ENCODE results near the gene CCDC85B. TPM values are rescaled to one million over a fixed set of nuclear protein-coding genes. Genes with fewer than 3 reads are reported as not detected.
A peak's percentile ranks its signal among the peaks of the same experiment; 100 is the strongest.

CCDC85B gene
- total and polyA plus RNA-seq, 2 of the 13 experiments (the other 11 are each of a cell fraction or from before 2014, with no cell fraction given) = 8.2 to 19.5 TPM

DNA sequence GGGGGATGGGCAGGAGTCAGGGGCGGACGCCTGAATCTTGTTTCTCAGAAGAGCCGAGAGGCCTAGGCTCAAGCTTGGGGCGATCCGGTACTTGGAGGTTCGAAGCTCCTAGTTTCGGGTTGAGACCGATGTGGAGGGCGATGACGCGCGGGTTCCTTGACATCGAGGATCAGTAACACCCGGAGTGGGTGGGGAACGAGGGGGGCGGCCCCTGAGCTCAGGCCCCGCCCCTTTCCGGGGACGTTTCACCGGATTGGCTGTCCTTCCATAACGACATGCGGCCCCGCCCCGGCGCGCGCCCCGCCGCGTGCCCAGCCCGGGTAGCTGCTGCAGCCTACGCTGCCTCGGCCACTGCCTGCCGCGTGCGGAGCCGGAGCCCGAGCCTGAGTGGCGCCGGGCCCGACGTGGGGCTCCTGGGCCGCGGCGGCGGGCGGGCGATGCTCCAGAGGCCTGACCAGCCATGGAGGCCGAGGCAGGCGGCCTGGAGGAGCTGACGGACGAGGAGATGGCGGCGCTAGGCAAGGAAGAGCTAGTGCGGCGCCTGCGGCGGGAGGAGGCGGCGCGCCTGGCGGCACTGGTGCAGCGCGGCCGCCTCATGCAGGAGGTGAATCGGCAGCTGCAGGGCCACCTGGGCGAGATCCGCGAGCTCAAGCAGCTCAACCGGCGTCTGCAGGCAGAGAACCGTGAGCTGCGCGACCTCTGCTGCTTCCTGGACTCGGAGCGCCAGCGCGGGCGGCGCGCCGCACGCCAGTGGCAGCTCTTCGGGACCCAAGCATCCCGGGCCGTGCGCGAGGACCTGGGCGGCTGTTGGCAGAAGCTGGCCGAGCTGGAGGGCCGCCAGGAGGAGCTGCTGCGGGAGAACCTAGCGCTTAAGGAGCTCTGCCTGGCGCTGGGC is at the start of gene CCDC85B (continued):
- no peak for TF ChIP-seq SSRP1 (CRISPR knock-in tag; IDR thresholded peaks at IDR 0.05)
- TF ChIP-seq CEBPG (CRISPR knock-in tag; IDR thresholded peaks at IDR 0.05) = no peak
- TF ChIP-seq, protein P1, sequence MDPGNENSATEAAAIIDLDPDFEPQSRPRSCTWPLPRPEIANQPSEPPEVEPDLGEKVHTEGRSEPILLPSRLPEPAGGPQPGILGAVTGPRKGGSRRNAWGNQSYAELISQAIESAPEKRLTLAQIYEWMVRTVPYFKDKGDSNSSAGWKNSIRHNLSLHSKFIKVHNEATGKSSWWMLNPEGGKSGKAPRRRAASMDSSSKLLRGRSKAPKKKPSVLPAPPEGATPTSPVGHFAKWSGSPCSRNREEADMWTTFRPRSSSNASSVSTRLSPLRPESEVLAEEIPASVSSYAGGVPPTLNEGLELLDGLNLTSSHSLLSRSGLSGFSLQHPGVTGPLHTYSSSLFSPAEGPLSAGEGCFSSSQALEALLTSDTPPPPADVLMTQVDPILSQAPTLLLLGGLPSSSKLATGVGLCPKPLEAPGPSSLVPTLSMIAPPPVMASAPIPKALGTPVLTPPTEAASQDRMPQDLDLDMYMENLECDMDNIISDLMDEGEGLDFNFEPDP (CRISPR knock-in tag; conservative IDR thresholded peaks at IDR 0.05) = no peak
- TF ChIP-seq ZSCAN29 (CRISPR knock-in tag; conservative IDR thresholded peaks at IDR 0.05) = 0 out of 2 replicates have a peak, but pooled peaks have one; percentile 46
- TF ChIP-seq ZNF280B (CRISPR knock-in tag; IDR thresholded peaks at IDR 0.05; ENCODE audit: borderline replicate concordance) = 0 out of 2 replicates have a peak, but pooled peaks have one; percentile 25
- no peak for TF ChIP-seq AHR (CRISPR knock-in tag; IDR thresholded peaks at IDR 0.05)
- TF ChIP-seq, protein P2, sequence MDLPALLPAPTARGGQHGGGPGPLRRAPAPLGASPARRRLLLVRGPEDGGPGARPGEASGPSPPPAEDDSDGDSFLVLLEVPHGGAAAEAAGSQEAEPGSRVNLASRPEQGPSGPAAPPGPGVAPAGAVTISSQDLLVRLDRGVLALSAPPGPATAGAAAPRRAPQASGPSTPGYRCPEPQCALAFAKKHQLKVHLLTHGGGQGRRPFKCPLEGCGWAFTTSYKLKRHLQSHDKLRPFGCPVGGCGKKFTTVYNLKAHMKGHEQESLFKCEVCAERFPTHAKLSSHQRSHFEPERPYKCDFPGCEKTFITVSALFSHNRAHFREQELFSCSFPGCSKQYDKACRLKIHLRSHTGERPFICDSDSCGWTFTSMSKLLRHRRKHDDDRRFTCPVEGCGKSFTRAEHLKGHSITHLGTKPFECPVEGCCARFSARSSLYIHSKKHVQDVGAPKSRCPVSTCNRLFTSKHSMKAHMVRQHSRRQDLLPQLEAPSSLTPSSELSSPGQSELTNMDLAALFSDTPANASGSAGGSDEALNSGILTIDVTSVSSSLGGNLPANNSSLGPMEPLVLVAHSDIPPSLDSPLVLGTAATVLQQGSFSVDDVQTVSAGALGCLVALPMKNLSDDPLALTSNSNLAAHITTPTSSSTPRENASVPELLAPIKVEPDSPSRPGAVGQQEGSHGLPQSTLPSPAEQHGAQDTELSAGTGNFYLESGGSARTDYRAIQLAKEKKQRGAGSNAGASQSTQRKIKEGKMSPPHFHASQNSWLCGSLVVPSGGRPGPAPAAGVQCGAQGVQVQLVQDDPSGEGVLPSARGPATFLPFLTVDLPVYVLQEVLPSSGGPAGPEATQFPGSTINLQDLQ (CRISPR knock-in tag; IDR thresholded peaks at IDR 0.05) = peak; percentile 87; the same call in 1 of the 2 replicates
- TF ChIP-seq NCOA5 (CRISPR knock-in tag; IDR thresholded peaks at IDR 0.05) = no peak
- peak in 1 of 2 experiments; percentile 79; a peak in 2 of 4 replicates for TF ChIP-seq POLR2A (IDR thresholded peaks at IDR 0.05; ENCODE audit: insufficient read depth in 1 of 2, low read depth in 2 of 2, low read length in 2 of 2)
- TF ChIP-seq, protein P3, sequence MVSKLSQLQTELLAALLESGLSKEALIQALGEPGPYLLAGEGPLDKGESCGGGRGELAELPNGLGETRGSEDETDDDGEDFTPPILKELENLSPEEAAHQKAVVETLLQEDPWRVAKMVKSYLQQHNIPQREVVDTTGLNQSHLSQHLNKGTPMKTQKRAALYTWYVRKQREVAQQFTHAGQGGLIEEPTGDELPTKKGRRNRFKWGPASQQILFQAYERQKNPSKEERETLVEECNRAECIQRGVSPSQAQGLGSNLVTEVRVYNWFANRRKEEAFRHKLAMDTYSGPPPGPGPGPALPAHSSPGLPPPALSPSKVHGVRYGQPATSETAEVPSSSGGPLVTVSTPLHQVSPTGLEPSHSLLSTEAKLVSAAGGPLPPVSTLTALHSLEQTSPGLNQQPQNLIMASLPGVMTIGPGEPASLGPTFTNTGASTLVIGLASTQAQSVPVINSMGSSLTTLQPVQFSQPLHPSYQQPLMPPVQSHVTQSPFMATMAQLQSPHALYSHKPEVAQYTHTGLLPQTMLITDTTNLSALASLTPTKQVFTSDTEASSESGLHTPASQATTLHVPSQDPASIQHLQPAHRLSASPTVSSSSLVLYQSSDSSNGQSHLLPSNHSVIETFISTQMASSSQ (IDR thresholded peaks at IDR 0.05; ENCODE audit: low read depth) = no peak
- TF ChIP-seq, protein P3 (CRISPR knock-in tag; IDR thresholded peaks at IDR 0.05; ENCODE audit: borderline replicate concordance) = 0 out of 2 replicates have a peak, but pooled peaks have one; percentile 48
- no peak for TF ChIP-seq TCF12 (IDR thresholded peaks at IDR 0.05)
- no peak; the same call in 1 of the 2 replicates for TF ChIP-seq TCF12 (CRISPR knock-in tag; IDR thresholded peaks at IDR 0.05)
- TF ChIP-seq HNRNPK (IDR thresholded peaks at IDR 0.05; ENCODE audit: low read depth, low read length, poor library complexity, severe bottlenecking) = peak; percentile 59
- no peak for TF ChIP-seq IKZF1 (IDR thresholded peaks at IDR 0.05)
- TF ChIP-seq MIER3 (CRISPR knock-in tag; IDR thresholded peaks at IDR 0.05; ENCODE audit: borderline replicate concordance) = no peak
- peak; percentile 90 for TF ChIP-seq ZBTB14 (CRISPR knock-in tag; IDR thresholded peaks at IDR 0.05)

Data from HepG2 (cell line).